Adipose tissue (tissue), 3 donors: Measurements from ENCODE around the gene AMH. TPM values are rescaled to one million over a fixed set of nuclear protein-coding genes. Genes with fewer than 3 reads are reported as not detected.

Experiments used
- H3K27ac ChIP-seq: one replicate; pipeline ENCODE4 v1.5.1; 2013; ENCODE audit warnings: low read depth, low read length
- WGBS, 3 donors: extraction: QIAGEN DNeasy Blood & Tissue Kit; methylation state at CpG; one replicate each; pipeline ENCODE4 v1.1.7; 2013; 5-methylcytosine and 5-hydroxymethylcytosine counted together
- polyA plus RNA-seq, 3 donors: library from polyadenylated mRNA; stranded (reverse); fragments of 200-250 nt; gene quantifications; one replicate each; pipeline ENCODE4 v1.2.3, GENCODE V29; 2013
- donor health status: healthy with polysubstance abuse.
- donor health status: Bipolar disorder and iron deficiency.
- donor health status: healthy.

The AMH gene
- polyA plus RNA-seq, 3 donors, result 0.45 to 0.67 (median 0.59) TPM

DNA sequence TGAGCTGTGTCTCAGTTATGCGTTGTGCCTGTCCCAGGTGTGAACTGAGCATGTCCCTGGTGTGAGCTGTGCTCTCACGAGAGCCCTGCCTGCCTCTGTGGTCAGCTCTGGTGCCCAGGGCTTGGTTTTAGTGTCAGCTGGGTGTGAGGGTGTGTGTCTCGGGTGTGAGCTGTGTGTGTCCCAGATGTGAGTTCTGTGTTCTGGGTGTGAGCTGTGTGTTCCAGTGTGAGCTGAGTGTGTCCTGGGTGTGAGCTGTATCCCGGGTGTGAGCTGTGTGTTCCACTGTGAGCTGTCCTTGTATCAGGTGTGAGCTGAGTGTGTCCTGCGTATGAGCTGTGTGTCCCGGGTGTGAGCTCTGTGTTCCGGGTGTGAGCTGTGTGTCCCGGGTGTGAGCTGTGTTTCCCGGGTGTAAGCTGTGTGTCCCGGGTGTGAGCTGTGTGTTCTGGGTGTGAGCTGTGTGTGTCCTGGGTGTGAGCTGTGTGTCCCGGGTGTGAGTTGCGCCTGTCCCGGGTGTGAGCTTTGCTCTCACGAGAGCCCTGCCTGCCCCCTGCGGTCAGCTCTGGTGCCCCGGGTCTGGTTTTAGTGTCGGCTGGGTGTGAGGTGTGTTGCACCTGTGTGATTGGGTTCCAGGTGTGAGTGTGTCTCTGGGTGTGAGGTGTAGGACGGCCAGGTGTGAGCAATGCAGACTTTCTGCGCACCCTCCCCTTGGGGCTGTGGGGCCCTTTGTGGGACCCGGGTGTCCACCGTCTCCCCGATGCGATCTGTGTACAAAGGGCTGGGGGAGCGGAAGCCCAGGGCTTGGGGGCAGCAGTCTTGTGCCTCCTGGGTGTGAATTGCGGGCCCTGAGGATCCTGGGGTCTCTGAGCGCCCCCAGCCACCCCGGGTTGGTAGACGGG, 39.9 kb downstream of the AMH start:
- H3K27ac ChIP-seq, result peak overlapping the region; percentile 26
- 42 to 54% (median 45%) methylated on average over 25 to 28 of the region's 28 CpGs for WGBS, 3 donors

DNA sequence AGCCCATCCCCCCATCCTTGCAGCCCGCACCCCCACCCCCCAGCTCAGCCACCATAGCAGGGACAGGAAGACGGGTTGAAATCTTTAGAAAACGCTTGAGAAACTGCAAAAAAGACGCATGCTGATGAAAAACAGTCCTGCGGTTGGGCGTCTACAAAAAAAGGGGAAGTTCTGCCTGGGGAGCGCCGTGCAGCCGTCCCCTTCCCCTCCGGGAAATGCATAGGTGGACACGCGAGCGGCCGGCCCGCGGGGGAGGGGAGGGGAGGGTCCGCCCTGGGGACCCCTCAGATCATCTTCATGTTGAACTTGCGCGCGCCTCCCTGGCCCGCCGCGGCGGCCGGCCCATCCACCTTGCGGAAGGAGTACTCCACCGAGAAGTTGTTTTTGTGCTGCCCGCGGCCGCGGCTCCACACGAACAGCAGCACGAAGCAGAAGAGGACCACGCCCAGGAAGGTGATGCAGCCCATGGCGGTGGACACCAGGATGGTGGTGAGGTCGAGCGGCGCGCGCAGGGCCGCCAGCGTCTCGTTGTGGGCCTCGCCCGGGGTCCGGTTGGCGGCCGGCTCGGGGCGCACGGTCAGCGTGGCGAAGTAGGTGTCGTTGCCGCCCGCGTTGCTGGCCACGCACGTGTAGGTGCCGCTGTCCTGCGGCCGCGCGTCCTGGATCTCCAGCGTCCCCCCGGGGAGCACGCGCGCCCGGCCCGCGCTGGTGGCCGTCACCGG, 40.8 kb downstream of the AMH start:
- WGBS, 3 donors, result 1% methylated on average over 63 to 72 of the region's 74 CpGs

DNA sequence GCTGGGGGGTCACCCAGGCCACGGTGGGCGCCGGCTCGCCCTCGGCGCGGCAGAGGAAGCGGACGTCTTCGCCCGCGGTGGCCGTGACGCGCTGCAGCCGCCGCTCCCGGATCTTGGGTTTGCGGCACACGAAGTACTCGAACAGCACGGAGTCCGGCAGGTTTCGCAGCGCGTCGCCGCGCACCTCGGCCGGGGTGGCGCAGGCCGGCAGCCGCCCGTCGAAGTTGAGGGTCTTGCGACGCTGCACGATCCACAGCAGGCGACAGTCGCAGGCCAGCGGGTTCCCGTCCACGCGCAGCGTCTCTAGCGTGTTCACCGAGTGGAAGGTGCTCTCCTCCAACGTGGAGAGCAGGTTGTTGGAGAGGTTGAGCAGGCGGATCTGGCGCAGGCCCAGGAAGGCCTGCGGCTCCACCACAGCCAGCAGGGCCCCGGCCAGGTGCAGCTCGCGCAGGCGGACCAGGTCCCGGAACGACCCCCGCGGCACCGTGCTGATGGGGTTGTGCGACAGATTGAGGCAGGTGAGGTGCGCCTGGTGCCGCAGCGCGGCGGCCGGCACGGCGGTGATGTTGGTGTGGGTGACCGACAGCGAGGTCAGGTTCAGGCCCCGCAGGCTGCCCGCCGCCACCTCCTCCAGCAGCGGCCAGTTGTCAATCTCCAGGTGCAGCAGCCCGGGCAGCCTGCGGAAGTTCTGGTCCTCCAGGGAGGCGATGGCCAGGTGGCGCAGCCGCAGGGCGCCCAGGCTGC, 41.5 kb downstream of the AMH start:
- 1 to 3% (median 1%) methylated on average over 68 to 82 of the region's 82 CpGs for whole genome bisulfite sequencing, 3 donors
- no peak overlapping the region for H3K27ac ChIP-seq

More for the DNA sequence above, 40.8 kb downstream of the AMH start:
- H3K27ac ChIP-seq, result no peak overlapping the region

DNA sequence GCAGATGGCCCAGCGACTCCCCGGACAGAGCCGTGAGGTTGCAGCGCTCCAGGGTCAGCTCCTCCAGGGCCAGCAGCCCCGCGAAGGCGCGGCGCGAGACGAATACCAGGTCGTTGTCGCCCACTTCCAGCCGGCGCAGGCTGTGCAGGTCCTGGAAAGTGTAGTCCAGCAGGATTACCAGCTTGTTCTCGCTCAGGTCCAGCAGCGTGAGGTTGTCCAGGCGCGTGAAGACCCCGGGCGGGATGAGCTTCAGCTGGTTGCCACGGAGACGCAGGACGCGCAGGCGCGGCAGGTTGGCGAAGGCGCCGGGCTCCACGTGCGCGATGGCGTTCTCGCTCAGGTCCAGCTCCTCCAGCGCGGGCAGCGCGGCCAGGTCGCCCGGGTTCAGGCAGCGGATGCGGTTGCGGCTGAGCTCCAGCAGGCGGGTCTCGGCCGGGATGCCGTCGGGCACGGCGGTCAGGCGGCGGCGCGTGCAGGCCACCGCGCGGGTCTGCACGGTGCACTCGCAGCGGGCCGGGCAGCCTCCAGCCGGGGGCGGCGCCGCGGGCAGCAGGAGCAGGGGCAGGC, 42.1 kb downstream of the AMH start:
- WGBS, 3 donors, result 5 to 25% (median 15%) methylated on average over 54 to 67 of the region's 67 CpGs
- no peak overlapping the region for H3K27ac ChIP-seq

DNA sequence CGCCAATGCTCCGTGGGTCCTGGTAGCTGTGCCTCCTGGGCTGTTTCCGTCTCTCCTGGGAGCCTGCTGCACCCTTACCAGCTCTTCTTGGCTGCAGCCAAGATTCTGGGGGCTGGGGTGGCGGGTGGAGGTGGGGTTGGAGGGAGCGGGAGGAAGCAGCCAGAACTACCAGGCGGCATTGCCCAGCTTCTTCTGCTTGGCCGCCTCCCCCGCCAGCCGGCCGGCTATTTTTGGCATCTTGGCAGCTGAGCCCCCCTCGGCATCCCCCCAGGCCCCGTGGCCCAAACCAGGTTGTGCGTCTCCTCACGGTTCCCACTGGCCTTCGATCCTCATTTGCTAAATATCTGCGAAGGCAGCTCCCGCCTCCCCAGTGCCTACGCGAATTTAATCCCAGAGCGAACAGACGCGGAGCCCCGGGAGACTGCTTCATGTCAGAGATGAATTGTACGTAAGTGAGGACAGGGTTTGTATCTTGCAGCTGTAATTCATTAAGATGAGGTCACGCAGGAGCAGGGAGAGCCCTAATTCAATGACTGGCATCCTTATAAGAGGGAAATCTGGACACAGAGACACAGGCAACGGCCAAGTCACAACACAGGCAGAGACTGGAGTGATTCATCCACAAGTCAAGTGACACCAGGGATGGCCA, 45.7 kb downstream of the AMH start:
- no peak overlapping the region for H3K27ac ChIP-seq
- WGBS, 3 donors, result 15 to 25% (median 19%) methylated on average over 25 to 26 of the region's 26 CpGs

DNA sequence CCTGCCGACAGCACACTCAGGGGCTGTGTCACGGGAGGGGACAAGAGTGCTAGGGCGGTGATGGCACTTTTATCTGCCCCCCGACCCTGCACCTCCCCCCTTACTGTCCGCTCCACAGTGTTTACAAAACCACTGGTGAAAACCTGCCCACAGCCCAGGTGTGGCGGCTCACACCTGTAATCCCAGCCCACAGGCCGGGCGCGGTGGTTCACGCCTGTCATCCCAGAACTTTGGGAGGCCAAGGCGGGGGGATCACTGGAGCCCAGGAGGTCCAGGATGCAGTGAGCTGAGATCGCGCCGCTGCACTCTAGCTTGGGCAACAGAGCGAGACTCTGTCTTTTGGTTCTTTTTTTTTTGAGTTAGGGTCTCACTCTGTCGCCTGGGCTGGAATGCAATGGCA, 47.0 kb downstream of the AMH start:
- 74 to 93% (median 91%) methylated on average over 16 of the region's 16 CpGs for WGBS, 3 donors
- no peak overlapping the region for H3K27ac ChIP-seq

DNA sequence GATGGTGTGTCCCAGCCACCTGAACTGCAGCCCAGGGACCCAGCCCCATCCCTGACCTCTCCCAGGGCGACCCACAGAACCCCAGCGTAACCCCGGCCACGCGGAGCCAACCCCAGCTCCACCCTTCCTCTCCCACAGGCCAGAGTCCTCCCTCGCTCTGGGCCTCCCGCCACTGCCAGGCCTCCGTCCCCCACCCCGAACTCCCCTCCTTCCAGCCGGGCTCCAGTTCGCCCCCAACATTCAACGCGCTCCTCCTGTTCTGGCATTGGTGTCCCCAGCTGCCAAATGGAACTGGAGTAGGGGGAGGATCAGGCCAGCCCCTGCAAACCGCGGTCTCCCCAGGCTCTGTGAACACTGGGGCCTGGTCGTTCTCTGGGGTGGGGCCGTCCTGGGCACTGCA, 51.4 kb downstream of the AMH start:
- 47 to 79% (median 57%) methylated on average over 17 of the region's 17 CpGs for WGBS, 3 donors
- H3K27ac ChIP-seq, result no peak overlapping the region

Other genes with a start within 250 kb of the AMH start
- gene BTBD2, start 233.6 kb upstream of the AMH start, polyA plus RNA-seq, result 10 to 100 TPM; 32.5 to 57.5 (median 47.4) TPM
- 100 to 1,000 TPM; 175 to 226 (median 190) TPM for gene MKNK2, start 198.1 kb upstream of the AMH start, polyA plus RNA-seq
- gene MOB3A, start 153.0 kb upstream of the AMH start, polyA plus RNA-seq, result 10 to 100 TPM; 10.1 to 35.7 (median 28.6) TPM
- 10 to 100 TPM in 2 of 3 donors, 1 to 10 TPM in 1; 6.5 to 18.7 (median 17.0) TPM for gene IZUMO4, start 152.4 kb upstream of the AMH start, polyA plus RNA-seq
- gene AP3D1, start 97.8 kb upstream of the AMH start, polyA plus RNA-seq, result 10 to 100 TPM; 68.0 to 70.9 (median 69.8) TPM
- 10 to 100 TPM in 1 of 3 donors, 1 to 10 TPM in 2; 5.8 to 17.4 (median 8.4) TPM for gene DOT1L, start 85.4 kb upstream of the AMH start, polyA plus RNA-seq
- 100 to 1,000 TPM in 1 of 3 donors, 10 to 100 TPM in 2; 64.6 to 108 (median 84.1) TPM for gene PLEKHJ1, start 13.0 kb upstream of the AMH start, polyA plus RNA-seq
- gene SF3A2, start 12.5 kb upstream of the AMH start, polyA plus RNA-seq, result 10 to 100 TPM; 31.2 to 36.4 (median 34.2) TPM
- under 1 TPM; 0.56 to 0.74 (median 0.56) TPM for gene JSRP1, start 7.1 kb downstream of the AMH start, polyA plus RNA-seq
- under 1 TPM; 0.10 to 0.48 (median 0.45) TPM for gene PEAK3, start 32.9 kb downstream of the AMH start, polyA plus RNA-seq
- under 1 TPM in 2 of 3 donors, not detected in 1; 0.05 to 0.19 TPM for gene LINGO3, start 58.8 kb downstream of the AMH start, polyA plus RNA-seq
- gene LSM7, start 79.3 kb downstream of the AMH start, polyA plus RNA-seq, result 100 to 1,000 TPM in 2 of 3 donors, 10 to 100 TPM in 1; 97.8 to 222 (median 149) TPM
- gene SPPL2B, start 79.4 kb downstream of the AMH start, polyA plus RNA-seq, result 10 to 100 TPM; 39.4 to 46.2 (median 45.5) TPM
- under 1 TPM in 2 of 3 donors, not detected in 1; 0.09 to 0.75 TPM for gene TMPRSS9, start 110.9 kb downstream of the AMH start, polyA plus RNA-seq
- gene TIMM13, start 178.3 kb downstream of the AMH start, polyA plus RNA-seq, result 10 to 100 TPM; 69.4 to 96.4 (median 87.4) TPM
- gene LMNB2, start 207.6 kb downstream of the AMH start, polyA plus RNA-seq, result 10 to 100 TPM in 2 of 3 donors, 1 to 10 TPM in 1; 6.9 to 23.0 (median 17.5) TPM
- 100 to 1,000 TPM in 2 of 3 donors, 10 to 100 TPM in 1; 97.2 to 938 (median 522) TPM for gene GADD45B, start 226.8 kb downstream of the AMH start, polyA plus RNA-seq